HEK293 (cell line): ENCODE data around the gene SURF1.

Experiments
- GLIS1 ChIP-seq: fragments of 450-650 bp; formaldehyde crosslinking; IDR thresholded peaks from 2 replicates; pipeline ENCODE4 v1.5.1; 2016; ENCODE audit warnings: missing biosample characterization, missing genetic modification characterization
- KLF1 ChIP-seq: fragments of 450-650 bp; formaldehyde crosslinking; IDR thresholded peaks from 2 replicates; pipeline ENCODE4 v1.5.1; 2016; ENCODE audit warnings: missing biosample characterization, missing genetic modification characterization
- OVOL3 ChIP-seq: fragments of 450-650 bp; formaldehyde crosslinking; IDR thresholded peaks from 2 replicates; pipeline ENCODE4 v1.5.1; 2016; ENCODE audit warnings: missing biosample characterization, missing genetic modification characterization
- SCRT2 ChIP-seq: fragments of 450-650 bp; formaldehyde crosslinking; IDR thresholded peaks from 2 replicates; pipeline ENCODE4 v1.5.1; 2016; ENCODE audit warnings: missing biosample characterization, missing genetic modification characterization
- TRIM28 ChIP-seq: IDR thresholded peaks from 2 replicates; pipeline ENCODE4 v1.6.1; 2011; ENCODE audit warnings: low read length, control low read depth, borderline replicate concordance
- ZBTB48 ChIP-seq: fragments of 450-650 bp; formaldehyde crosslinking; IDR thresholded peaks from 2 replicates; pipeline ENCODE4 v1.5.1; 2016; ENCODE audit warnings: missing biosample characterization, missing genetic modification characterization
- ZFP3 ChIP-seq: fragments of 450-650 bp; formaldehyde crosslinking; IDR thresholded peaks from 2 replicates; pipeline ENCODE4 v1.5.1; 2016; ENCODE audit warnings: low read depth, missing biosample characterization, missing genetic modification characterization
- ZFP41 ChIP-seq: fragments of 450-650 bp; formaldehyde crosslinking; IDR thresholded peaks from 2 replicates; pipeline ENCODE4 v1.5.1; 2016; ENCODE audit warnings: missing biosample characterization, missing genetic modification characterization, borderline replicate concordance
- ZNF10 ChIP-seq: fragments of 450-650 bp; formaldehyde crosslinking; IDR thresholded peaks from 2 replicates; pipeline ENCODE4 v1.5.1; 2017; ENCODE audit warnings: missing biosample characterization, missing genetic modification characterization
- ZNF133 ChIP-seq: fragments of 450-650 bp; formaldehyde crosslinking; IDR thresholded peaks from 2 replicates; pipeline ENCODE4 v1.5.1; 2016; ENCODE audit warnings: missing biosample characterization, missing genetic modification characterization
- ZNF146 ChIP-seq: fragments of 450-650 bp; formaldehyde crosslinking; IDR thresholded peaks from 2 replicates; pipeline ENCODE4 v1.5.1; 2016; ENCODE audit warnings: missing biosample characterization, missing genetic modification characterization
- ZNF175 ChIP-seq: fragments of 450-650 bp; formaldehyde crosslinking; IDR thresholded peaks from 2 replicates; pipeline ENCODE4 v1.5.1; 2016; ENCODE audit warnings: missing biosample characterization, missing genetic modification characterization
- ZNF221 ChIP-seq: fragments of 450-650 bp; formaldehyde crosslinking; IDR thresholded peaks from 2 replicates; pipeline ENCODE4 v1.5.1; 2017; ENCODE audit warnings: missing biosample characterization, missing genetic modification characterization, borderline replicate concordance
- ZNF223 ChIP-seq: fragments of 450-650 bp; formaldehyde crosslinking; IDR thresholded peaks from 2 replicates; pipeline ENCODE4 v1.5.1; 2016; ENCODE audit warnings: missing biosample characterization, missing genetic modification characterization
- ZNF248 ChIP-seq: fragments of 450-650 bp; formaldehyde crosslinking; IDR thresholded peaks from 2 replicates; pipeline ENCODE4 v1.5.1; 2017; ENCODE audit warnings: missing biosample characterization, missing genetic modification characterization
- ZNF423 ChIP-seq: fragments of 450-650 bp; formaldehyde crosslinking; IDR thresholded peaks from 2 replicates; pipeline ENCODE4 v1.5.1; 2016; ENCODE audit warnings: missing biosample characterization, missing genetic modification characterization
- ZNF426 ChIP-seq: fragments of 450-650 bp; formaldehyde crosslinking; IDR thresholded peaks from 2 replicates; pipeline ENCODE4 v1.5.1; 2017; ENCODE audit warnings: missing biosample characterization, missing genetic modification characterization, mild to moderate bottlenecking, inconsistent platforms, moderate library complexity
- ZNF433 ChIP-seq: fragments of 450-650 bp; formaldehyde crosslinking; IDR thresholded peaks from 2 replicates; pipeline ENCODE4 v1.5.1; 2016; ENCODE audit warnings: missing biosample characterization, missing genetic modification characterization, low read depth
- ZNF510 ChIP-seq: fragments of 450-650 bp; formaldehyde crosslinking; IDR thresholded peaks from 2 replicates; pipeline ENCODE4 v1.5.1; 2018; ENCODE audit warnings: mild to moderate bottlenecking, missing genetic modification characterization, missing biosample characterization; ENCODE audit not compliant: insufficient replicate concordance
- ZNF600 ChIP-seq: fragments of 450-650 bp; formaldehyde crosslinking; IDR thresholded peaks from 2 replicates; pipeline ENCODE4 v1.5.1; 2016; ENCODE audit warnings: missing biosample characterization, missing genetic modification characterization
- ZNF623 ChIP-seq: fragments of 450-650 bp; formaldehyde crosslinking; IDR thresholded peaks from 2 replicates; pipeline ENCODE4 v1.5.1; 2016; ENCODE audit warnings: missing biosample characterization, missing genetic modification characterization
- ZNF658 ChIP-seq: fragments of 450-650 bp; formaldehyde crosslinking; IDR thresholded peaks from 2 replicates; pipeline ENCODE4; 2016; ENCODE audit warnings: missing biosample characterization, missing genetic modification characterization
- ZNF660 ChIP-seq: fragments of 450-650 bp; IDR thresholded peaks from 2 replicates; pipeline ENCODE4 v1.5.1; 2018; ENCODE audit warnings: missing biosample characterization, mild to moderate bottlenecking, missing genetic modification characterization
- ZNF768 ChIP-seq: fragments of 450-650 bp; formaldehyde crosslinking; IDR thresholded peaks from 2 replicates; pipeline ENCODE4 v1.5.1; 2018; ENCODE audit warnings: missing biosample characterization, mild to moderate bottlenecking, missing genetic modification characterization
- ZNF791 ChIP-seq: fragments of 450-650 bp; formaldehyde crosslinking; IDR thresholded peaks from 2 replicates; pipeline ENCODE4 v1.5.1; 2016; ENCODE audit warnings: missing biosample characterization, missing genetic modification characterization
- TF ChIP-seq, protein P1 (sequence below): fragments of 450-650 bp; formaldehyde crosslinking; IDR thresholded peaks from 2 replicates; pipeline ENCODE4 v1.5.1; 2017; ENCODE audit warnings: missing biosample characterization, missing genetic modification characterization
- TF ChIP-seq, protein P2 (sequence below): fragments of 450-650 bp; formaldehyde crosslinking; IDR thresholded peaks from 2 replicates; pipeline ENCODE4 v1.5.1; 2016; ENCODE audit warnings: missing biosample characterization, missing genetic modification characterization
- TF ChIP-seq, protein P3 (sequence below): fragments of 450-650 bp; formaldehyde crosslinking; IDR thresholded peaks from 2 replicates; pipeline ENCODE4 v1.5.1; 2016; ENCODE audit warnings: missing biosample characterization, missing genetic modification characterization
- TF ChIP-seq, protein P4 (sequence below): fragments of 450-650 bp; formaldehyde crosslinking; IDR thresholded peaks from 2 replicates; pipeline ENCODE4 v1.5.1; 2017; ENCODE audit warnings: missing biosample characterization, missing genetic modification characterization
- TF ChIP-seq, protein P5 (sequence below): IDR thresholded peaks from 2 replicates; pipeline ENCODE4 v1.6.1; 2011; ENCODE audit warnings: mild to moderate bottlenecking, low read depth, low read length, borderline replicate concordance
- TF ChIP-seq, protein P6 (sequence below): fragments of 450-650 bp; formaldehyde crosslinking; IDR thresholded peaks from 2 replicates; pipeline ENCODE4 v1.5.1; 2016; ENCODE audit warnings: missing biosample characterization, missing genetic modification characterization

The SURF1 gene

DNA sequence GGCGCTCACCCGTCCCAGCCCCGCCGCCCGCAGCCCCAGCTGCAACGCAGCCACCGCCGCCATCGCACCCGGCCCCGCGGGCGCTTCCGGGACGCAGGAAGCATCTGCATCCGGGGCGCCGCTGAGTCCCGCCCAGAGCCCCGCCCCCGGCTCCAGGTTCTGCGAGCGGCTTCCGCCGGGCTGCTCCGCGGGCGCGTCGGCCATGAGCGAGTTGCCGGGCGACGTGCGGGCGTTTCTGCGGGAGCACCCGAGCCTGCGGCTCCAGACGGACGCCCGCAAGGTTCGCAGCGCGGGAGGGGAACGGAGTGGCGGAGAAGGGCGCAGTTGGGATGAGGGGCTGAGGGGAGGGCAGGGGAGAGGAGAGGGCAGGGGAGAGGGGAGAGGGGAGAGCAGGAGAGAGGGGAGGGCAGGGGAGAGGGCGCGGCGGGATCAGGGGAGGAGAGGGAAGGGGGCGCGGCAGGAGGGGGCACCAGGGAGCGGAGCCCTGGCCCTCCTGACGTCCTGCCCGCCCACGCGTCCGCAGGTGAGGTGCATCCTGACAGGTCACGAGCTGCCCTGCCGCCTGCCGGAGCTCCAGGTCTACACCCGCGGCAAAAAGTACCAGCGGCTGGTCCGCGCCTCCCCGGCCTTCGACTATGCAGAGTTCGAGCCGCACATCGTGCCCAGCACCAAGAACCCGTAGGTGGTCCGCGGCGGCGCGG is at the start of gene SURF1, which contains the start of gene SURF2 (continued):
- TF ChIP-seq, protein P1, sequence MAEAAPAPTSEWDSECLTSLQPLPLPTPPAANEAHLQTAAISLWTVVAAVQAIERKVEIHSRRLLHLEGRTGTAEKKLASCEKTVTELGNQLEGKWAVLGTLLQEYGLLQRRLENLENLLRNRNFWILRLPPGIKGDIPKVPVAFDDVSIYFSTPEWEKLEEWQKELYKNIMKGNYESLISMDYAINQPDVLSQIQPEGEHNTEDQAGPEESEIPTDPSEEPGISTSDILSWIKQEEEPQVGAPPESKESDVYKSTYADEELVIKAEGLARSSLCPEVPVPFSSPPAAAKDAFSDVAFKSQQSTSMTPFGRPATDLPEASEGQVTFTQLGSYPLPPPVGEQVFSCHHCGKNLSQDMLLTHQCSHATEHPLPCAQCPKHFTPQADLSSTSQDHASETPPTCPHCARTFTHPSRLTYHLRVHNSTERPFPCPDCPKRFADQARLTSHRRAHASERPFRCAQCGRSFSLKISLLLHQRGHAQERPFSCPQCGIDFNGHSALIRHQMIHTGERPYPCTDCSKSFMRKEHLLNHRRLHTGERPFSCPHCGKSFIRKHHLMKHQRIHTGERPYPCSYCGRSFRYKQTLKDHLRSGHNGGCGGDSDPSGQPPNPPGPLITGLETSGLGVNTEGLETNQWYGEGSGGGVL (tag by site-specific recombination): peak; percentile 99
- TF ChIP-seq ZNF10 (tag by site-specific recombination) (no peak), ZNF133 (no peak), ZNF433 (no peak), ZFP3 (tag by site-specific recombination) (no peak), ZNF660 (tag by site-specific recombination) (peak; percentile 14; the same call in 1 of the 2 replicates), ZNF768 (tag by site-specific recombination) (no peak), ZNF223 (tag by site-specific recombination) (no peak), SCRT2 (tag by site-specific recombination) (no peak), ZNF600 (tag by site-specific recombination) (peak; percentile 66; the same call in 1 of the 2 replicates), ZNF623 (tag by site-specific recombination) (no peak), ZNF510 (tag by site-specific recombination) (no peak), KLF1 (tag by site-specific recombination) (peak; percentile 70), ZNF146 (tag by site-specific recombination) (0 out of 2 replicates have a peak, but pooled peaks have one; percentile 5), ZFP41 (tag by site-specific recombination) (no peak), ZNF221 (tag by site-specific recombination) (no peak), ZNF426 (tag by site-specific recombination) (no peak), ZNF248 (no peak), ZNF791 (no peak), ZNF658 (tag by site-specific recombination) (no peak), TRIM28 (no peak), ZBTB48 (tag by site-specific recombination) (peak; percentile 45; the same call in 1 of the 2 replicates), ZNF175 (tag by site-specific recombination) (0 out of 2 replicates have a peak, but pooled peaks have one; percentile 52), ZNF423 (tag by site-specific recombination) (peak; percentile 44; the same call in 1 of the 2 replicates), OVOL3 (no peak), GLIS1 (tag by site-specific recombination) (peak; percentile 40)
- TF ChIP-seq, protein P2, sequence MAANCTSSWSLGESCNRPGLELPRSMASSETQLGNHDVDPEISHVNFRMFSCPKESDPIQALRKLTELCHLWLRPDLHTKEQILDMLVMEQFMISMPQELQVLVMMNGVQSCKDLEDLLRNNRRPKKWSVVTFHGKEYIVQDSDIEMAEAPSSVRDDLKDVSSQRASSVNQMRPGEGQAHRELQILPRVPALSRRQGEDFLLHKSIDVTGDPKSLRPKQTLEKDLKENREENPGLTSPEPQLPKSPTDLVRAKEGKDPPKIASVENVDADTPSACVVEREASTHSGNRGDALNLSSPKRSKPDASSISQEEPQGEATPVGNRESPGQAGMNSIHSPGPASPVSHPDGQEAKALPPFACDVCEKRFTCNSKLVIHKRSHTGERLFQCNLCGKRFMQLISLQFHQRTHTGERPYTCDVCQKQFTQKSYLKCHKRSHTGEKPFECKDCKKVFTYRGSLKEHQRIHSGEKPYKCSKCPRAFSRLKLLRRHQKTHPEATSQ: 0 out of 2 replicates have a peak, but pooled peaks have one; percentile 58
- TF ChIP-seq, protein P3, sequence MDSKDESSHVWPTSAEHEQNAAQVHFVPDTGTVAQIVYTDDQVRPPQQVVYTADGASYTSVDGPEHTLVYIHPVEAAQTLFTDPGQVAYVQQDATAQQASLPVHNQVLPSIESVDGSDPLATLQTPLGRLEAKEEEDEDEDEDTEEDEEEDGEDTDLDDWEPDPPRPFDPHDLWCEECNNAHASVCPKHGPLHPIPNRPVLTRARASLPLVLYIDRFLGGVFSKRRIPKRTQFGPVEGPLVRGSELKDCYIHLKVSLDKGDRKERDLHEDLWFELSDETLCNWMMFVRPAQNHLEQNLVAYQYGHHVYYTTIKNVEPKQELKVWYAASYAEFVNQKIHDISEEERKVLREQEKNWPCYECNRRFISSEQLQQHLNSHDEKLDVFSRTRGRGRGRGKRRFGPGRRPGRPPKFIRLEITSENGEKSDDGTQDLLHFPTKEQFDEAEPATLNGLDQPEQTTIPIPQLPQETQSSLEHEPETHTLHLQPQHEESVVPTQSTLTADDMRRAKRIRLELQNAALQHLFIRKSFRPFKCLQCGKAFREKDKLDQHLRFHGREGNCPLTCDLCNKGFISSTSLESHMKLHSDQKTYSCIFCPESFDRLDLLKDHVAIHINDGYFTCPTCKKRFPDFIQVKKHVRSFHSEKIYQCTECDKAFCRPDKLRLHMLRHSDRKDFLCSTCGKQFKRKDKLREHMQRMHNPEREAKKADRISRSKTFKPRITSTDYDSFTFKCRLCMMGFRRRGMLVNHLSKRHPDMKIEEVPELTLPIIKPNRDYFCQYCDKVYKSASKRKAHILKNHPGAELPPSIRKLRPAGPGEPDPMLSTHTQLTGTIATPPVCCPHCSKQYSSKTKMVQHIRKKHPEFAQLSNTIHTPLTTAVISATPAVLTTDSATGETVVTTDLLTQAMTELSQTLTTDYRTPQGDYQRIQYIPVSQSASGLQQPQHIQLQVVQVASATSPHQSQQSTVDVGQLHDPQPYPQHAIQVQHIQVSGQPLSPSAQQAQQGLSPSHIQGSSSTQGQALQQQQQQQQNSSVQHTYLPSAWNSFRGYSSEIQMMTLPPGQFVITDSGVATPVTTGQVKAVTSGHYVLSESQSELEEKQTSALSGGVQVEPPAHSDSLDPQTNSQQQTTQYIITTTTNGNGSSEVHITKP (tag by site-specific recombination): no peak
- TF ChIP-seq, protein P4, sequence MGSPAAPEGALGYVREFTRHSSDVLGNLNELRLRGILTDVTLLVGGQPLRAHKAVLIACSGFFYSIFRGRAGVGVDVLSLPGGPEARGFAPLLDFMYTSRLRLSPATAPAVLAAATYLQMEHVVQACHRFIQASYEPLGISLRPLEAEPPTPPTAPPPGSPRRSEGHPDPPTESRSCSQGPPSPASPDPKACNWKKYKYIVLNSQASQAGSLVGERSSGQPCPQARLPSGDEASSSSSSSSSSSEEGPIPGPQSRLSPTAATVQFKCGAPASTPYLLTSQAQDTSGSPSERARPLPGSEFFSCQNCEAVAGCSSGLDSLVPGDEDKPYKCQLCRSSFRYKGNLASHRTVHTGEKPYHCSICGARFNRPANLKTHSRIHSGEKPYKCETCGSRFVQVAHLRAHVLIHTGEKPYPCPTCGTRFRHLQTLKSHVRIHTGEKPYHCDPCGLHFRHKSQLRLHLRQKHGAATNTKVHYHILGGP: no peak
- TF ChIP-seq, protein P5, sequence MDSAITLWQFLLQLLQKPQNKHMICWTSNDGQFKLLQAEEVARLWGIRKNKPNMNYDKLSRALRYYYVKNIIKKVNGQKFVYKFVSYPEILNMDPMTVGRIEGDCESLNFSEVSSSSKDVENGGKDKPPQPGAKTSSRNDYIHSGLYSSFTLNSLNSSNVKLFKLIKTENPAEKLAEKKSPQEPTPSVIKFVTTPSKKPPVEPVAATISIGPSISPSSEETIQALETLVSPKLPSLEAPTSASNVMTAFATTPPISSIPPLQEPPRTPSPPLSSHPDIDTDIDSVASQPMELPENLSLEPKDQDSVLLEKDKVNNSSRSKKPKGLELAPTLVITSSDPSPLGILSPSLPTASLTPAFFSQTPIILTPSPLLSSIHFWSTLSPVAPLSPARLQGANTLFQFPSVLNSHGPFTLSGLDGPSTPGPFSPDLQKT: no peak
- TF ChIP-seq, protein P6, sequence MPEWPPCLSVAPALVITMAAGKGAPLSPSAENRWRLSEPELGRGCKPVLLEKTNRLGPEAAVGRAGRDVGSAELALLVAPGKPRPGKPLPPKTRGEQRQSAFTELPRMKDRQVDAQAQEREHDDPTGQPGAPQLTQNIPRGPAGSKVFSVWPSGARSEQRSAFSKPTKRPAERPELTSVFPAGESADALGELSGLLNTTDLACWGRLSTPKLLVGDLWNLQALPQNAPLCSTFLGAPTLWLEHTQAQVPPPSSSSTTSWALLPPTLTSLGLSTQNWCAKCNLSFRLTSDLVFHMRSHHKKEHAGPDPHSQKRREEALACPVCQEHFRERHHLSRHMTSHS (tag by site-specific recombination): no peak
